Stomach (tissue), 9 donors: ENCODE measurements around the gene ZNF787. TPM values are rescaled to one million over a fixed set of nuclear protein-coding genes. Genes with fewer than 3 reads are reported as not detected.
"Not testable (repeated sequence)": the region's sequence is repeated elsewhere in the genome, so short reads cannot be mapped to it uniquely, and the experiment has no call there.

Experiments used
- DNase-seq, 2 donors: peaks; one replicate each; pipeline versions ENCODE4 v3.0.0 to v3.0.0-alpha.2; 2013 to 2019
- H3K27ac ChIP-seq, 5 donors: fragments of 200-600 bp in 4 of 5; sonication (generic) in 4 of 5; one replicate each; pipeline ENCODE4 v1.5.1; 2013 to 2019; ENCODE audit warnings: mild to moderate bottlenecking in 1 of 5, moderate library complexity in 1 of 5
- H3K27me3 ChIP-seq, 3 donors: fragments of 200-600 bp; sonication (generic); one replicate each; pipeline ENCODE4 v1.5.1; 2017 to 2019; ENCODE audit warnings: mixed run types in 1 of 3
- H3K36me3 ChIP-seq, 4 donors: fragments of 200-600 bp; sonication (generic); 1 replicate in 3 of 4; 2 replicates in 1 of 4; pipeline ENCODE4 v1.5.1; 2016 to 2019
- H3K4me1 ChIP-seq, 4 donors: fragments of 200-600 bp; sonication (generic); one replicate each; pipeline ENCODE4 v1.5.1; 2016 to 2019
- H3K4me3 ChIP-seq, 4 donors: fragments of 200-600 bp; sonication (generic) in 3 of 4; one replicate each; pipeline ENCODE4 v1.5.1; 2016 to 2019; ENCODE audit warnings: mild to moderate bottlenecking in 1 of 4
- H3K9me3 ChIP-seq, 4 donors: fragments of 200-600 bp; sonication (generic); one replicate each; pipeline ENCODE4 v1.5.1; 2016 to 2019
- CTCF ChIP-seq, 7 experiments: fragments of 450-650 bp in 4 of 7; fragments of 200-600 bp in 3 of 7; sonication (generic) in 3 of 7; IDR thresholded peaks; one replicate each; pipeline ENCODE4 v1.5.1; 2016 to 2019; ENCODE audit warnings: antibody characterized with exemption in 7 of 7, control low read depth in 2 of 7, mild to moderate bottlenecking in 1 of 7
- EP300 ChIP-seq: sonication (generic); formaldehyde crosslinking; IDR thresholded peaks from one replicate; pipeline ENCODE4 v1.6.1; 2017; ENCODE audit warnings: antibody characterized with exemption
- POLR2A ChIP-seq, 4 donors: fragments of 450-650 bp; IDR thresholded peaks; one replicate each; pipeline ENCODE4 v1.6.1; 2016; ENCODE audit warnings: antibody characterized with exemption in 4 of 4, control low read depth in 2 of 4, mild to moderate bottlenecking in 1 of 4, moderate library complexity in 1 of 4
- POLR2AphosphoS5 ChIP-seq, 3 donors: sonication (generic); formaldehyde crosslinking; IDR thresholded peaks; one replicate each; pipeline ENCODE4 v1.6.1; 2016; ENCODE audit warnings: antibody characterized with exemption in 3 of 3
- WGBS, 5 donors: extraction: QIAGEN DNeasy Blood & Tissue Kit in 3 of 5; methylation state at CpG; one replicate each; pipeline versions ENCODE4 v1.1.5 to v1.1.7; 2013 to 2018; 5-methylcytosine and 5-hydroxymethylcytosine counted together
- intact Hi-C: fragments of 100-400 bp; cut with DNase I; formaldehyde crosslinking; loops from one replicate; pipeline ENCODE4 v1.15.1; 2023; ENCODE audit warnings: low total_unique reads
- polyA plus RNA-seq, 3 donors: library from polyadenylated mRNA; stranded (reverse); fragments of 200-250 nt; gene quantifications; one replicate each; pipeline ENCODE4 v1.2.3, GENCODE V29; 2013
- total RNA-seq, 5 donors: library from RNA; depleted of rRNA; stranded (reverse); fragments of >200 nt; gene quantifications; one replicate each; pipeline versions ENCODE4 v1.1.0 to v1.2.3, GENCODE V29; 2014 to 2016
- donor health status: healthy with polysubstance abuse.
- donor health status: Bipolar disorder and iron deficiency.
- donor health status: healthy.

The ZNF787 gene
- total and polyA plus RNA-seq, 8 donors: 2.7 to 77.3 (median 27.2) TPM

DNA sequence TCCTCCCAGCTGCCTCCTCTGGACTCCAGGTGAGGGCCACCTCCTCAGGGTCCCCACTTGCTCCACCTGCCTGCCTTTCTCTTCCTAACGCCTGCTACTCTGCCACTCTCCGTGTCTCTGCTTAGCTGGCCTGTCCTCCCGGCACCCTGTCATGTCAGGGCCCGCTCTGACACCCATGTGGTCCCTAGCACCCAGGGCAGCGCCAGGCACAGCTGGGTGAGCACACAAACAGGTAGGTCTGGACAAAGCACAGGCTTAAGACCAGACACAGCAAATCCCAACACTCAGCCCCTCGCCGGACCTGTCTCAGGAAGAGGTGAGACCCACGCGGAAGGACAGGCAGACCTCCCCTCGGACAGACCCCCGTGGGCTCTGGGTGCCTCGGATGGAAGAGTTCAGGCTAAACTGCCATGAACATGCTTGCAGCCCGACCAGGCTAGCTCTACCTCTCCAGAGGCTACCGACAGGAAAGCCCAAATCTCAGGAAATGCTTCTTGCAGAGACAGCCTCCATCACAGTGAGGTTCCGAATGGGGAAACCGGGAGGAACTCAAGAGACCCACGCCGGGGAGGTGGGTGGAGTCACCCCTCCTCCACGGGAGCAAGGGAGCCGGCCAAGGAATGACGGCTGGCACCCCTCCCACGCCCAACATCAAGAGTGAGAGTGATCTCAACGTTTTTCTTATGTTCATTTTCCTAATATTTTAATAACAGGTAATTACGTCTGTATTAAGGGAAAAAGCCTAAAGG lies 12.5 kb downstream of the ZNF787 start:
- peak overlapping the region; percentile 3 to 49 (median 26) for H3K4me3 ChIP-seq
- peak; percentile 57 to 78 for DNase-seq
- H3K27ac ChIP-seq: peak overlapping the region; percentile 70 to 87 (median 75)
- peaks cover 90 to 93% (median 93%) of the 10 kb centered on the region in 4 donors for H3K4me1 ChIP-seq
- intact Hi-C loops: no loop called here
- WGBS, 5 donors: 20 to 30% (median 23%) methylated on average over 18 to 24 of the region's 24 CpGs
- H3K27me3 ChIP-seq: no peaks in the 10 kb centered on the region
- no peaks in the 10 kb centered on the region for H3K36me3 ChIP-seq
- no peaks in the 10 kb centered on the region for H3K9me3 ChIP-seq
- TF ChIP-seq POLR2A (IDR thresholded peaks at IDR 0.05): no peak

DNA sequence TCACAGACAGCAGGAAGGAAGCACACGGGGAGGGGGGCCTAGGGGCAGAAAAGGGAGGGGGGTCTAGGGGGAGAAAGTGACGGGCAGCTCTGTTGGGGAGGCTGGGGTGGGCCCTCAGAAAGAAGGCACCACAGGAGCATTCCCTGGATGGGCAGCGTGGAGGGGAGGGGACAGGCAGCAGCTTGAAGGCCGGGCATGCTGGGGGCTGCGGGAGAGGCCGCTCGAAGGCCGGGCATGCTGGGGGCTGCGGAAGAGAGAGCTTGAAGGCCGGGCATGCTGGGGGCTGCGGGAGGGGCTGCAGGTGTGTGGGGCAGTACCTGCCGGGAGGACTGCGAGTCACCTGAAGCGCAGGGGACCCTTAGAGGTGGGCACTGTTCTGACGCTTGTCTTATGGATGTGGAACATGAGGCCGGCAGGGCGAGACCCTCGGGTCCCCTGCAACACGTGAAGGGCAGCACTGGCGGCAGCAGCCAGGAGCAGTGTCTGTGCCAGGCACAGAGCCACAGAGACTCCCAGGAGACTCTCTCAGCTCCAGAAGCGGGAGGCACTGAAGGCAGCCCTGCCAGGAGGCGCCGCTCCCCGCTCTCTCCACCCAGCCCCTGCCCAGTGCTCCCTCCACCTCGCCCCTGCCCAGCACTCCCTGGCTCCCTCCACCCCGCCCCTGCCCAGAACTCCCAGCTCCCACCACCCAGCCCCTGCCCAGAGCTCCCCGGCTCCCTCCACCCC lies 13.3 kb downstream of the ZNF787 start:
- DNase-seq: peak; percentile 50 to 79
- no peaks in the 10 kb centered on the region for H3K9me3 ChIP-seq
- H3K36me3 ChIP-seq: peaks cover 3 to 7% (median 6%) of the 10 kb centered on the region in 4 donors
- H3K4me1 ChIP-seq: peaks cover 82 to 93% (median 89%) of the 10 kb centered on the region in 4 donors
- WGBS, 5 donors: 51 to 69% (median 56%) methylated on average over 19 to 27 of the region's 27 CpGs
- intact Hi-C loops: no loop called here
- no peaks in the 10 kb centered on the region for H3K27me3 ChIP-seq
- H3K27ac ChIP-seq: peak overlapping the region; percentile 70 to 87 (median 75)
- H3K4me3 ChIP-seq: peak overlapping the region in 3 of 4 donors; percentile 20 to 49 (median 32)
- TF ChIP-seq POLR2AphosphoS5 (IDR thresholded peaks at IDR 0.05): no peak
- TF ChIP-seq CTCF (IDR thresholded peaks at IDR 0.05): no peak
- no peak for TF ChIP-seq POLR2A (IDR thresholded peaks at IDR 0.05)
- TF ChIP-seq EP300: no peak

DNA sequence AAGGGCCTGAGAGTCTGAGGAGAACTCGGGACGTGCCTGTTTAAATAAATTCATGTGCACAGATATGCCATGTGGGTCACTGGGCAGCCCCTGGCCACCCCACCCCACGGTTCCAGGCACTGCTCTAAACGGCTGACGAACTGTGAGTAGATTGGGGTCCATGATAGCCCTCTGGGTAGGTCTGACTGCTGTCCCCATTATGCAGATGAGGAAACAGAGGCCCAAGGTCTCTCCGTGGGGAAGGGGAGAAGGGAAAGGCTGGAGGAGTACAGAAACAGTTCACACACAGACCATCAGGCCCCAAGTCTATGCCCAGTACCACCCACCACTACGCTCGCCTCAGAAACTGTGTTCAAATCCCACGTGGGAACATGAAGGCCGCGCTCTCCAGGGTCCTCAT lies 14.1 kb downstream of the ZNF787 start:
- DNase-seq: no peak
- H3K27me3 ChIP-seq: no peaks in the 10 kb centered on the region
- peak overlapping the region; percentile 70 to 87 (median 75) for H3K27ac ChIP-seq
- no peaks in the 10 kb centered on the region for H3K9me3 ChIP-seq
- TF ChIP-seq CTCF (IDR thresholded peaks at IDR 0.05): no peak
- no peak for TF ChIP-seq POLR2A (IDR thresholded peaks at IDR 0.05)
- no peak for TF ChIP-seq EP300
- TF ChIP-seq POLR2AphosphoS5 (IDR thresholded peaks at IDR 0.05): no peak
- intact Hi-C loops: no loop called here
- peak overlapping the region in 2 of 4 donors; percentile 32 to 49 for H3K4me3 ChIP-seq
- WGBS, 5 donors: 64 to 79% (median 67%) methylated on average over 10 to 11 of the region's 11 CpGs
- peaks cover 74 to 92% (median 81%) of the 10 kb centered on the region in 4 donors for H3K4me1 ChIP-seq
- H3K36me3 ChIP-seq: peaks cover 9 to 15% (median 14%) of the 10 kb centered on the region in 4 donors

DNA sequence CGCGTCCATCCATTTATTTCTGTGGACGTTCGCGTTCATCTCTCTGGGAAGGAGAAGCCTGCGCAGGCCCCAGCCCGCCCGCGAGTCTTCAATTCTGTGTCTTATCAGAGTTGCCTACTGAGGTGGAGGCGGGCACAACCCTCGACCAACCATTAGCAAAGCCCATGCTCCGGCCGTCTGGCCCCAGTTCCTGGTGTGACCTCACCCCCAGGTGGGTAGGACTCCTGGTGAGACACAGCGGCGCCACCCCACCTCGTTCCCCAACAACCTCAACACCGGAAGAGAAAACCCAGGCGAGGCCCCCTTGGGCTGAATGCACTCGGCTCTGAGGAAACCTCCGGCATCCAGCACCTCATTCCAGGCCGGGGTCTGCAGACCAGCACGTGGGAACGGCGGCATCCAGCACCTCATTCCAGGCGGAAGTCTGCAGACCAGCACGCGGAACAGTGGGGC lies 14.7 kb downstream of the ZNF787 start:
- DNase-seq: peak; percentile 73 to 89
- intact Hi-C loops: no loop called here
- Histone ChIP-seq H3K27me3 (no peaks in the 10 kb centered on the region), H3K27ac (peak overlapping the region; percentile 70 to 87 (median 75)), H3K4me1 (peaks cover 68 to 87% (median 75%) of the 10 kb centered on the region in 4 donors), H3K9me3 (no peaks in the 10 kb centered on the region), H3K36me3 (peaks cover 15 to 21% (median 20%) of the 10 kb centered on the region in 4 donors), H3K4me3 (peak overlapping the region in 3 of 4 donors; percentile 32 to 49 (median 38))
- WGBS, 5 donors: 33 to 65% (median 57%) methylated on average over 18 to 27 of the region's 27 CpGs
- TF ChIP-seq POLR2AphosphoS5 (IDR thresholded peaks at IDR 0.05): peak in 2 of 3 donors; percentile 45 to 59
- no peak for TF ChIP-seq EP300
- no peak for TF ChIP-seq CTCF (IDR thresholded peaks at IDR 0.05)
- TF ChIP-seq POLR2A (IDR thresholded peaks at IDR 0.05): no peak

DNA sequence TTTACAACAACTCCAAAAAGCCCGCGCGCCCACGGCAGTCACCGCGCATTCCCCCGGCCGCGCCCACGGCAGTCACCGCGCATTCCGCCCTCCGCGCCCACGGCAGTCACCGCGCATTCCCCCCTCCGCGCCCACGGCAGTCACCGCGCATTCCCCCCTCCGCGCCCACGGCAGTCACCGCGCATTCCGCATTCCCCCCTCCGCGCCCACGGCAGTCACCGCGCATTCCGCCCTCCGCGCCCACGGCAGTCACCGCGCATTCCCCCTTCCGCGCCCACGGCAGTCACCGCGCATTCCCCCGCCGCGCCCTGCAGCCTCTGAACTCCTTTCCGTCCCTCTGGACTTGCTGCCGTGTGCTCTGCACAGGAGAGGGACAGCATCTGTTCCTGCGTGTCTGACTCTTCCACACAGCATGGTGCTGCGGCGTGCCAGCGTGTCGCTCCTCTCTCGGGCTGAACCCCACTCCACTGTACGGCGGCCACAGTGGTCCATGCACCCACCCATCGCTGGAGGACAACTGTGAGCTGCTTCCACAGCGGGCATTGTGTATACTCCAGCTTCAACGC lies 15.2 kb downstream of the ZNF787 start:
- Histone ChIP-seq H3K4me1 (peaks cover 63 to 82% (median 70%) of the 10 kb centered on the region in 4 donors), H3K27ac (peak overlapping the region; percentile 70 to 87 (median 75)), H3K36me3 (peaks cover 20 to 26% (median 25%) of the 10 kb centered on the region in 4 donors), H3K4me3 (peak overlapping the region; percentile 3 to 49 (median 35))
- not testable (repeated sequence) for H3K27me3 ChIP-seq, DNase-seq, H3K9me3 ChIP-seq
- intact Hi-C loops: loop anchor here (2.0 kb wide), 1 partner anchor 67 kb away; no protein-coding TSS in a partner anchor
- WGBS, 5 donors: 81 to 91% (median 85%) methylated on average over 49 to 61 of the region's 61 CpGs
